ENCODE measurements around the gene FHIP1A.

Gene FHIP1A

DNA sequence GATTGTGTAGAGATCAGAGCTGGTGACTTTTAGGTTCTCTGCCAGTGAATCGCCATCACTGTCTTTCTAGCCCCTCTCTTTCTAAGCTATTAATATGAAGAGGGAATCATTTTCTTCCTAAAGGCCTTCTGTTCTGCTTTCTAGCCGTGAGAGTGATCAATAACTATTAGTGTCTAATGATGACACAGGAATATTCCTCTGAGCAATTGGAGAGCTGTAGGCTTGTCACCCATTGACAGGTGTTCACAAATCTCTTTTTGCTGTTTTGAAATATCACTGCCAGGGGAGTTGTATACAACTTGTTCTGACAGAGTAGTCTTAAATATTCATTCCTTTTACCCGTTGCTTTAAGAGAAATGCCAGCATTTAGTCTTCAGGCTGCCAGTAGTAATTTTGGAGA is 13.9 kb downstream of the FHIP1A start:
- TF ChIP-seq, protein P1, sequence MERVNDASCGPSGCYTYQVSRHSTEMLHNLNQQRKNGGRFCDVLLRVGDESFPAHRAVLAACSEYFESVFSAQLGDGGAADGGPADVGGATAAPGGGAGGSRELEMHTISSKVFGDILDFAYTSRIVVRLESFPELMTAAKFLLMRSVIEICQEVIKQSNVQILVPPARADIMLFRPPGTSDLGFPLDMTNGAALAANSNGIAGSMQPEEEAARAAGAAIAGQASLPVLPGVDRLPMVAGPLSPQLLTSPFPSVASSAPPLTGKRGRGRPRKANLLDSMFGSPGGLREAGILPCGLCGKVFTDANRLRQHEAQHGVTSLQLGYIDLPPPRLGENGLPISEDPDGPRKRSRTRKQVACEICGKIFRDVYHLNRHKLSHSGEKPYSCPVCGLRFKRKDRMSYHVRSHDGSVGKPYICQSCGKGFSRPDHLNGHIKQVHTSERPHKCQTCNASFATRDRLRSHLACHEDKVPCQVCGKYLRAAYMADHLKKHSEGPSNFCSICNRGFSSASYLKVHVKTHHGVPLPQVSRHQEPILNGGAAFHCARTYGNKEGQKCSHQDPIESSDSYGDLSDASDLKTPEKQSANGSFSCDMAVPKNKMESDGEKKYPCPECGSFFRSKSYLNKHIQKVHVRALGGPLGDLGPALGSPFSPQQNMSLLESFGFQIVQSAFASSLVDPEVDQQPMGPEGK (CRISPR knock-in tag; IDR thresholded peaks at IDR 0.05; ENCODE audit: borderline replicate concordance), result no peak
- no peak for TF ChIP-seq OSR1 (CRISPR knock-in tag; IDR thresholded peaks at IDR 0.05)
- TF ChIP-seq, protein P2, sequence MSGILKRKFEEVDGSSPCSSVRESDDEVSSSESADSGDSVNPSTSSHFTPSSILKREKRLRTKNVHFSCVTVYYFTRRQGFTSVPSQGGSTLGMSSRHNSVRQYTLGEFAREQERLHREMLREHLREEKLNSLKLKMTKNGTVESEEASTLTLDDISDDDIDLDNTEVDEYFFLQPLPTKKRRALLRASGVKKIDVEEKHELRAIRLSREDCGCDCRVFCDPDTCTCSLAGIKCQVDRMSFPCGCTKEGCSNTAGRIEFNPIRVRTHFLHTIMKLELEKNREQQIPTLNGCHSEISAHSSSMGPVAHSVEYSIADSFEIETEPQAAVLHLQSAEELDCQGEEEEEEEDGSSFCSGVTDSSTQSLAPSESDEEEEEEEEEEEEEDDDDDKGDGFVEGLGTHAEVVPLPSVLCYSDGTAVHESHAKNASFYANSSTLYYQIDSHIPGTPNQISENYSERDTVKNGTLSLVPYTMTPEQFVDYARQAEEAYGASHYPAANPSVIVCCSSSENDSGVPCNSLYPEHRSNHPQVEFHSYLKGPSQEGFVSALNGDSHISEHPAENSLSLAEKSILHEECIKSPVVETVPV (CRISPR knock-in tag; IDR thresholded peaks at IDR 0.05), result no peak
- no peak for TF ChIP-seq ISL1 (CRISPR knock-in tag; IDR thresholded peaks at IDR 0.05)
- ATAC-seq, result no peak

DNA sequence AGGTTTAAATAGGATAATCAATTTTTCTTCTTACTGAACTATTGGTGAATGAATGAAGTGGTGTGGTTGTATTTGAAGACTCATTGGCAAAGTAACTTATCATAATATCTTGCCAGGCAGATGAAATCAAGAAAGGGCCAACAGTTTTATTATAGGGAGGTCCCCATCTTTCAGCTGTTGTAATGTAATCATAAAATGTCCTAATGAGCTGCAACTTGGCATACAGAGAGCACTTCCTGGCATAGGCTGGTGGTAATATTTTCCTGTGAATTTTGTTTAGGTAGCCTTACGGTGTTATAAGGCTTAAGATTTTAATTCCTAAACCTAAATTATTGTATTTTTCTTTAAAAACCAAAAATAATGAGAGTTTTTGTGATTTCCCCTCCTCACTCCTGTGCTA is 17.5 kb downstream of the FHIP1A start:
- ATAC-seq, result no peak
- TF ChIP-seq ZNF8 (CRISPR knock-in tag; IDR thresholded peaks at IDR 0.05) (no peak), CSDC2 (CRISPR knock-in tag; IDR thresholded peaks at IDR 0.05) (no peak), SNAI2 (CRISPR knock-in tag; IDR thresholded peaks at IDR 0.05) (no peak), ARNTL (CRISPR knock-in tag; IDR thresholded peaks at IDR 0.05; ENCODE audit: borderline replicate concordance, low read depth) (no peak), ESRRG (CRISPR knock-in tag; IDR thresholded peaks at IDR 0.05) (no peak), TOX (CRISPR knock-in tag; IDR thresholded peaks at IDR 0.05; ENCODE audit: borderline replicate concordance) (no peak), ZNF70 (CRISPR knock-in tag; IDR thresholded peaks at IDR 0.05) (no peak)
- TF ChIP-seq, protein P3, sequence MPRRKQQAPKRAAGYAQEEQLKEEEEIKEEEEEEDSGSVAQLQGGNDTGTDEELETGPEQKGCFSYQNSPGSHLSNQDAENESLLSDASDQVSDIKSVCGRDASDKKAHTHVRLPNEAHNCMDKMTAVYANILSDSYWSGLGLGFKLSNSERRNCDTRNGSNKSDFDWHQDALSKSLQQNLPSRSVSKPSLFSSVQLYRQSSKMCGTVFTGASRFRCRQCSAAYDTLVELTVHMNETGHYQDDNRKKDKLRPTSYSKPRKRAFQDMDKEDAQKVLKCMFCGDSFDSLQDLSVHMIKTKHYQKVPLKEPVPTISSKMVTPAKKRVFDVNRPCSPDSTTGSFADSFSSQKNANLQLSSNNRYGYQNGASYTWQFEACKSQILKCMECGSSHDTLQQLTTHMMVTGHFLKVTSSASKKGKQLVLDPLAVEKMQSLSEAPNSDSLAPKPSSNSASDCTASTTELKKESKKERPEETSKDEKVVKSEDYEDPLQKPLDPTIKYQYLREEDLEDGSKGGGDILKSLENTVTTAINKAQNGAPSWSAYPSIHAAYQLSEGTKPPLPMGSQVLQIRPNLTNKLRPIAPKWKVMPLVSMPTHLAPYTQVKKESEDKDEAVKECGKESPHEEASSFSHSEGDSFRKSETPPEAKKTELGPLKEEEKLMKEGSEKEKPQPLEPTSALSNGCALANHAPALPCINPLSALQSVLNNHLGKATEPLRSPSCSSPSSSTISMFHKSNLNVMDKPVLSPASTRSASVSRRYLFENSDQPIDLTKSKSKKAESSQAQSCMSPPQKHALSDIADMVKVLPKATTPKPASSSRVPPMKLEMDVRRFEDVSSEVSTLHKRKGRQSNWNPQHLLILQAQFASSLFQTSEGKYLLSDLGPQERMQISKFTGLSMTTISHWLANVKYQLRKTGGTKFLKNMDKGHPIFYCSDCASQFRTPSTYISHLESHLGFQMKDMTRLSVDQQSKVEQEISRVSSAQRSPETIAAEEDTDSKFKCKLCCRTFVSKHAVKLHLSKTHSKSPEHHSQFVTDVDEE (CRISPR knock-in tag; IDR thresholded peaks at IDR 0.05), result no peak
- TF ChIP-seq, protein P2 (CRISPR knock-in tag; IDR thresholded peaks at IDR 0.05), result no peak

DNA sequence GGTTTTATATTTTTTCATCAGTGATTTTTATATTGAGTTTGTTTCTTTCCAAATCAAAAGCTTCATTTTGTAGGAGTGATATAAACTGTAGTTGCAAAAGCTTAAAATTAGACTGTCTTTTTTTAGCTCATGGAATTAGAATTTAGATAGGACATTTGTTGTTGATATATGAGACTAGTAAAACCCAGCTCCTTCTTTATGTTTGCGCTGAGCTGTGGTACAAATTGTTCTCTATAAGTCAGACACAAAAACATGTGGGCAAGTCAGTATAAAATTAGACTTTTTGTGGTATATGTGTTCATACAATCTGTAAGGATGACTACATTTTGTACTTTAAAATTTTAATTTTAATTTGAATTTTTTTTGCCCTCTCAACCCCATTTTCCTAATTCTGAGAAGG is 18.3 kb downstream of the FHIP1A start:
- ATAC-seq, result no peak
- TF ChIP-seq ZFP30 (CRISPR knock-in tag; IDR thresholded peaks at IDR 0.05) (no peak), BACH2 (CRISPR knock-in tag; IDR thresholded peaks at IDR 0.05; ENCODE audit: borderline replicate concordance) (no peak), CSDC2 (CRISPR knock-in tag; IDR thresholded peaks at IDR 0.05) (no peak), ZC3H10 (CRISPR knock-in tag; IDR thresholded peaks at IDR 0.05) (no peak), TOX (CRISPR knock-in tag; IDR thresholded peaks at IDR 0.05; ENCODE audit: borderline replicate concordance) (no peak), ZNF70 (CRISPR knock-in tag; IDR thresholded peaks at IDR 0.05) (no peak), ZNF8 (CRISPR knock-in tag; IDR thresholded peaks at IDR 0.05) (no peak), GLIS3 (CRISPR knock-in tag; IDR thresholded peaks at IDR 0.05) (no peak), ESRRG (CRISPR knock-in tag; IDR thresholded peaks at IDR 0.05) (no peak), ZFP3 (CRISPR knock-in tag; IDR thresholded peaks at IDR 0.05) (no peak), PPARA (CRISPR knock-in tag; IDR thresholded peaks at IDR 0.05; ENCODE audit: borderline replicate concordance) (no peak), ARNTL (CRISPR knock-in tag; IDR thresholded peaks at IDR 0.05; ENCODE audit: borderline replicate concordance, low read depth) (no peak), OSR1 (CRISPR knock-in tag; IDR thresholded peaks at IDR 0.05) (no peak)
- TF ChIP-seq, protein P4, sequence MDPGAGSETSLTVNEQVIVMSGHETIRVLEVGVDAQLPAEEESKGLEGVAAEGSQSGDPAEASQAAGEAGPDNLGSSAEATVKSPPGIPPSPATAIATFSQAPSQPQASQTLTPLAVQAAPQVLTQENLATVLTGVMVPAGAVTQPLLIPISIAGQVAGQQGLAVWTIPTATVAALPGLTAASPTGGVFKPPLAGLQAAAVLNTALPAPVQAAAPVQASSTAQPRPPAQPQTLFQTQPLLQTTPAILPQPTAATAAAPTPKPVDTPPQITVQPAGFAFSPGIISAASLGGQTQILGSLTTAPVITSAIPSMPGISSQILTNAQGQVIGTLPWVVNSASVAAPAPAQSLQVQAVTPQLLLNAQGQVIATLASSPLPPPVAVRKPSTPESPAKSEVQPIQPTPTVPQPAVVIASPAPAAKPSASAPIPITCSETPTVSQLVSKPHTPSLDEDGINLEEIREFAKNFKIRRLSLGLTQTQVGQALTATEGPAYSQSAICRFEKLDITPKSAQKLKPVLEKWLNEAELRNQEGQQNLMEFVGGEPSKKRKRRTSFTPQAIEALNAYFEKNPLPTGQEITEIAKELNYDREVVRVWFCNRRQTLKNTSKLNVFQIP (CRISPR knock-in tag; IDR thresholded peaks at IDR 0.05; ENCODE audit: borderline replicate concordance, low read depth), result no peak
- TF ChIP-seq, protein P5, sequence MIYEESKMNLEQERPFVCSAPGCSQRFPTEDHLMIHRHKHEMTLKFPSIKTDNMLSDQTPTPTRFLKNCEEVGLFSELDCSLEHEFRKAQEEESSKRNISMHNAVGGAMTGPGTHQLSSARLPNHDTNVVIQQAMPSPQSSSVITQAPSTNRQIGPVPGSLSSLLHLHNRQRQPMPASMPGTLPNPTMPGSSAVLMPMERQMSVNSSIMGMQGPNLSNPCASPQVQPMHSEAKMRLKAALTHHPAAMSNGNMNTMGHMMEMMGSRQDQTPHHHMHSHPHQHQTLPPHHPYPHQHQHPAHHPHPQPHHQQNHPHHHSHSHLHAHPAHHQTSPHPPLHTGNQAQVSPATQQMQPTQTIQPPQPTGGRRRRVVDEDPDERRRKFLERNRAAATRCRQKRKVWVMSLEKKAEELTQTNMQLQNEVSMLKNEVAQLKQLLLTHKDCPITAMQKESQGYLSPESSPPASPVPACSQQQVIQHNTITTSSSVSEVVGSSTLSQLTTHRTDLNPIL (CRISPR knock-in tag; IDR thresholded peaks at IDR 0.05; ENCODE audit: low read depth), result no peak
- TF ChIP-seq, protein P2 (CRISPR knock-in tag; IDR thresholded peaks at IDR 0.05), result no peak
- TF ChIP-seq, protein P1 (CRISPR knock-in tag; IDR thresholded peaks at IDR 0.05; ENCODE audit: borderline replicate concordance), result no peak
